B cell (primary cell): Measurements from ENCODE around the gene CCDC28A. TPM values are rescaled to one million over a fixed set of nuclear protein-coding genes. Genes with fewer than 3 reads are reported as not detected.

Experiments used
- ATAC-seq: fragments of 200-7000 bp; cut with Tn5 transposase; one replicate; pipeline ENCODE4 v1.10.0; 2021; ENCODE audit warnings: low read depth, mild to moderate bottlenecking, moderate number of reproducible peaks, moderate library complexity
- CTCF ChIA-PET: fragments of 350-600 bp; sonication (Branson Sonifier 250); formaldehyde crosslinking; loops from one replicate; lab custom pipeline; 2021; ENCODE audit warnings: antibody characterized with exemption, inconsistent platforms; lab: Charles Lee
- POLR2A ChIA-PET: fragments of 350-600 bp; sonication (Branson Sonifier 250); formaldehyde crosslinking; loops from one replicate; lab custom pipeline; 2021; ENCODE audit warnings: antibody characterized with exemption; lab: Charles Lee
- DNase-seq: peaks from one replicate; pipeline ENCODE4 v3.0.0; 2013
- H2AFZ ChIP-seq: 2 replicates; pipeline ENCODE4 v1.6.1; 2012; ENCODE audit warnings: mild to moderate bottlenecking, low read depth, low read length; ENCODE audit not compliant: insufficient read depth, poor library complexity, severe bottlenecking
- H3K27ac ChIP-seq, 2 donors: 1 replicate in 1 of 2; 2 replicates in 1 of 2; pipeline ENCODE4 v1.5.1; 2012 to 2013; ENCODE audit warnings: low read length in 2 of 2, mild to moderate bottlenecking in 2 of 2, moderate library complexity in 1 of 2
- H3K27me3 ChIP-seq, 4 experiments: fragments of 200-600 bp in 1 of 4; sonication (generic) in 1 of 4; replicated peaks in 1 of 4; 1 replicate in 2 of 4; 2 replicates in 2 of 4; pipeline versions ENCODE4 v1.6.1 to v1.7.0; 2013 to 2016; ENCODE audit warnings: low read length in 3 of 4, mild to moderate bottlenecking in 2 of 4, mixed read lengths in 1 of 4, moderate library complexity in 1 of 4; ENCODE audit not compliant: insufficient read depth in 4 of 4, control insufficient read depth in 3 of 4; ENCODE audit errors: control extremely low read depth in 1 of 4
- H3K36me3 ChIP-seq, 2 experiments: replicated peaks in 1 of 2; 1 replicate in 1 of 2; 2 replicates in 1 of 2; pipeline versions ENCODE4 v1.6.1 to v1.7.1; 2013; ENCODE audit warnings: low read length in 1 of 2; ENCODE audit not compliant: insufficient read depth in 2 of 2, control insufficient read depth in 1 of 2; ENCODE audit errors: control extremely low read depth in 1 of 2, extremely low read depth in 1 of 2
- H3K4me1 ChIP-seq, 2 donors: fragments of 200-600 bp in 1 of 2; sonication (generic) in 1 of 2; 1 replicate in 1 of 2; 2 replicates in 1 of 2; pipeline versions ENCODE4 v1.5.1 to v1.6.1; 2013 to 2017; ENCODE audit warnings: low read length in 2 of 2; ENCODE audit not compliant: control insufficient read depth in 2 of 2, insufficient read depth in 2 of 2
- H3K4me2 ChIP-seq: replicated peaks from 2 replicates; pipeline ENCODE3; 2012; ENCODE audit warnings: mild to moderate bottlenecking, low read depth, low read length; ENCODE audit not compliant: poor library complexity, severe bottlenecking
- H3K4me3 ChIP-seq, 5 experiments: fragments of 200-600 bp in 1 of 5; sonication (generic) in 1 of 5; 1 replicate in 3 of 5; 2 replicates in 2 of 5; pipeline versions ENCODE4 v1.5.1 to v1.7.0; 2011 to 2016; ENCODE audit warnings: low read length in 4 of 5, mild to moderate bottlenecking in 4 of 5, low read depth in 2 of 5, control low read depth in 1 of 5, moderate library complexity in 1 of 5; ENCODE audit not compliant: insufficient read depth in 1 of 5; ENCODE audit errors: control extremely low read depth in 1 of 5, extremely low read depth in 1 of 5
- H3K79me2 ChIP-seq: fragments of 200-600 bp; sonication (generic); one replicate; pipeline ENCODE4 v1.6.0; 2016; ENCODE audit warnings: low read length; ENCODE audit not compliant: control insufficient read depth, insufficient read depth
- H3K9ac ChIP-seq: fragments of 200-600 bp; sonication (generic); 2 replicates; pipeline ENCODE4 v1.6.1; 2017; ENCODE audit warnings: mild to moderate bottlenecking, low read length, moderate library complexity
- H3K9me3 ChIP-seq, 3 donors: one replicate each; pipeline versions ENCODE4 v1.6.1 to v1.7.1; 2013; ENCODE audit warnings: low read length in 2 of 3; ENCODE audit not compliant: control insufficient read depth in 2 of 3, insufficient read depth in 1 of 3; ENCODE audit errors: control extremely low read depth in 1 of 3
- H4K20me1 ChIP-seq: 2 replicates; pipeline ENCODE4 v1.6.0; 2012; ENCODE audit warnings: mild to moderate bottlenecking, low read length; ENCODE audit not compliant: insufficient read depth, control insufficient read depth, poor library complexity, severe bottlenecking
- H3K27ac Mint-ChIP-seq: one replicate; pipeline ENCODE4 v1.8.0; 2021; ENCODE audit warnings: mixed read lengths
- H3K27me3 Mint-ChIP-seq: one replicate; pipeline ENCODE4 v1.8.0; 2021; ENCODE audit warnings: mixed read lengths
- H3K4me1 Mint-ChIP-seq: one replicate; pipeline ENCODE4 v1.8.0; 2021; ENCODE audit warnings: mixed read lengths
- H3K4me3 Mint-ChIP-seq: one replicate; pipeline ENCODE4 v1.8.0; 2021; ENCODE audit warnings: mixed read lengths
- H3K9me3 Mint-ChIP-seq: one replicate; pipeline ENCODE4 v1.8.0; 2022; ENCODE audit warnings: mixed read lengths; ENCODE audit not compliant: insufficient read depth
- EZH2 ChIP-seq: IDR thresholded peaks from 2 replicates; pipeline ENCODE4 v1.6.1; 2012; ENCODE audit warnings: borderline replicate concordance, low read depth, mild to moderate bottlenecking, moderate library complexity, low read length; ENCODE audit not compliant: insufficient read depth, poor library complexity, severe bottlenecking
- WGBS: methylation state at CpG from one replicate; pipeline ENCODE4 v1.1.5; 2013; ENCODE audit warnings: missing lambda C conversion rate; ENCODE audit not compliant: insufficient coverage; 5-methylcytosine and 5-hydroxymethylcytosine counted together
- intact Hi-C: fragments of 100-400 bp; cut with micrococcal nuclease; formaldehyde crosslinking; loops from one replicate; pipeline ENCODE4 v1.10.0; 2022
- polyA plus RNA-seq: library from polyadenylated mRNA; depleted of rRNA; stranded (reverse); fragments of >200 nt; gene quantifications from 2 replicates; pipeline ENCODE4 v1.2.3, GENCODE V29; 2012
- total RNA-seq, 2 donors: library from RNA; stranded (reverse); fragments of 120-200 nt in 1 of 2; gene quantifications; 1 replicate in 1 of 2; 2 replicates in 1 of 2; pipeline versions ENCODE4 v1.2.3 to v1.2.4, GENCODE V29; 2013 to 2022
- TF ChIP-seq, protein P1 (sequence below): fragments of 200-600 bp; IDR thresholded peaks from one replicate; pipeline ENCODE4 v1.8.0; 2022; ENCODE audit warnings: antibody characterized with exemption, mild to moderate bottlenecking

The CCDC28A gene
- total and polyA plus RNA-seq, 2 donors (not counting 1 experiment from before 2014, with no cell fraction given), result 14.4 to 26.9 TPM

DNA sequence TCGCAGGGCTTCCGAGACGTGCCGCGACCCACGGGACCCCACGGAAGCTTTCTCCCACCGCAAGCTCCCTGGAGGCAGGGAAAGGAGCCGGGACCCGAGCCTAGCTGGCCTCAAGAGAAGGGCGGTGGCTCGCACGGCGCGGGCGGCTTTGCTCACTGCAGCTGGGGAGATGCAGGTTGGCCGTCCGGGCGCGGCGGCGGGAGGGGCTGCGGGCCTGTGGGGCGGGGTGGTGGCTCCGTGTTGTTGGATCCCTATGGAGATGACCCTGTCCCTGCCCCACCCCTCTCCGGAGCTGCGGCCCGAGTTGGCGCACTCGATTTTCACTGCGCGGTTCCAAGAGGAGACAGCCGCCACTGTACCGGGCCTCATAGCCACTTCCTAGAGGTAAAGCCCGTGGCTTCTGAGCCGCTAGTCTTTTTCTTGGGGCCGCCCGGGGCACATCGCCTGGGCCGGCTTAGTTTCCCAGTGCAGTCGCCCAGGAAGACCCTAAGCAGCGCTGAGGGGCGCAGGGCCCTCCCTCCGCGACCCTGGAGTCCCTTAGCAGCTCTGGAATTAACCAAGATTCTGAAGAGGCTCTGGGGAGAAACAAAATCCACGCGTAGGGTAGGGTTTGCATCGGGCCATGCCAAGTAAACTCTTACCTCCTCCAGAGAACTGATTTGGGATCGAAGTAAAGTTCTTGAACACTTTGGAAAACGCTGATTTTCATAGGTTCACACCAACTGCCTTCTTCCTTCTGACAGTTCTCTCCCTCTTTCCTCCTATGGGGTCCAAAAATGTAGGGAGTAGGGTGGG is 22.4 kb downstream of the CCDC28A start, which contains the start of gene ECT2L:
Gene ECT2L, plus strand, starts transcription at position 279 of the 795 bp plus-strand sequence. CDS start 17,188 bp downstream, outside the sequence.
- H3K4me2 ChIP-seq, result peak within 1 kb of the TSS; percentile 20
- CTCF ChIA-PET, result no interaction called here
- 44% methylated on average over 47 of the region's 50 CpGs for WGBS

DNA sequence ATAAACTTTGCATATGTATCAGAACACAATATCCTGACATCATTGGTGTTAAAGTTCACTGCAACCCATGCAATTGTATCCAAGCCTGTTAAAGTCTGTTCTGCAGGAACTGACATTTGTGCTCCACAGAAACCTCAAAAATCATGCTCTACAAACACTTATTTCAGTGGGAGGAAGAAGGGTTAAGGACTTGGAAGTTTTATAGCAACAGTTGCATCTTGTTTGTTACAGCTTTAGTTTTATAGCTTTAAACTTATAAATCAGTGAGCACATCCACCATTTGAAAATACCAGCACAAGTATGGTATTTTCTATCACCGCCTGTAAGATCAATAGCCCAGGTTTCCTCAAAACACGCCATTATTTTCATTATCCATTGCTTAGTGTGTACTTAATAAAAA is 23.2 kb downstream of the CCDC28A start:
- Histone ChIP-seq H3K27me3 (peaks cover 0 to 17% (median 5%) of the 10 kb centered on the region in 4 experiments), H3K4me1 (peaks cover 3 to 6% of the 10 kb centered on the region in 2 donors), H3K27ac (no peak overlapping the region), H3K79me2 (no peaks in the 10 kb centered on the region), H3K4me2 (no peak overlapping the region), H2AFZ (no peak overlapping the region), H3K4me3 (no peak overlapping the region), H3K9me3 (peaks cover 0 to 8% (median 0%) of the 10 kb centered on the region in 3 donors), H4K20me1 (no peaks in the 10 kb centered on the region), H3K9ac (no peak overlapping the region), H3K36me3 (peaks cover 0 to 12% of the 10 kb centered on the region in 2 experiments)
- H3K27me3 Mint-ChIP-seq, result peaks cover 25% of the 10 kb centered on the region
- ChIA-PET POLR2A (no interaction called here), CTCF (no interaction called here)
- peaks cover 5% of the 10 kb centered on the region for H3K4me1 Mint-ChIP-seq
- intact Hi-C loops, result no loop called here
- no CpG with 5 or more reads among the region's 2 CpGs for WGBS
- H3K27ac Mint-ChIP-seq, result no peak overlapping the region
- DNase-seq (no peak), ATAC-seq (no peak)
- TF ChIP-seq, protein P1, sequence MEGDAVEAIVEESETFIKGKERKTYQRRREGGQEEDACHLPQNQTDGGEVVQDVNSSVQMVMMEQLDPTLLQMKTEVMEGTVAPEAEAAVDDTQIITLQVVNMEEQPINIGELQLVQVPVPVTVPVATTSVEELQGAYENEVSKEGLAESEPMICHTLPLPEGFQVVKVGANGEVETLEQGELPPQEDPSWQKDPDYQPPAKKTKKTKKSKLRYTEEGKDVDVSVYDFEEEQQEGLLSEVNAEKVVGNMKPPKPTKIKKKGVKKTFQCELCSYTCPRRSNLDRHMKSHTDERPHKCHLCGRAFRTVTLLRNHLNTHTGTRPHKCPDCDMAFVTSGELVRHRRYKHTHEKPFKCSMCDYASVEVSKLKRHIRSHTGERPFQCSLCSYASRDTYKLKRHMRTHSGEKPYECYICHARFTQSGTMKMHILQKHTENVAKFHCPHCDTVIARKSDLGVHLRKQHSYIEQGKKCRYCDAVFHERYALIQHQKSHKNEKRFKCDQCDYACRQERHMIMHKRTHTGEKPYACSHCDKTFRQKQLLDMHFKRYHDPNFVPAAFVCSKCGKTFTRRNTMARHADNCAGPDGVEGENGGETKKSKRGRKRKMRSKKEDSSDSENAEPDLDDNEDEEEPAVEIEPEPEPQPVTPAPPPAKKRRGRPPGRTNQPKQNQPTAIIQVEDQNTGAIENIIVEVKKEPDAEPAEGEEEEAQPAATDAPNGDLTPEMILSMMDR, result no peak
- no peak for TF ChIP-seq EZH2
- H3K9me3 Mint-ChIP-seq, result no peaks in the 10 kb centered on the region
- H3K4me3 Mint-ChIP-seq, result no peak overlapping the region

More for the DNA sequence above, 22.4 kb downstream of the CCDC28A start, which contains the start of gene ECT2L:
- Histone ChIP-seq H2AFZ (no peak within 1 kb of the TSS), H4K20me1 (no peaks in the 10 kb centered on the region), H3K9me3 (peaks cover 0 to 8% (median 0%) of the 10 kb centered on the region in 3 donors), H3K4me3 (no peak within 1 kb of the TSS), H3K36me3 (peaks cover 0 to 19% of the 10 kb centered on the region in 2 experiments), H3K27ac (no peak within 1 kb of the TSS), H3K9ac (no peak within 1 kb of the TSS), H3K4me1 (peaks cover 3 to 6% of the 10 kb centered on the region in 2 donors), H3K79me2 (no peaks in the 10 kb centered on the region), H3K27me3 (peaks cover 0 to 17% (median 5%) of the 10 kb centered on the region in 4 experiments)
- POLR2A ChIA-PET, result no interaction called here
- H3K4me1 Mint-ChIP-seq, result peaks cover 5% of the 10 kb centered on the region
- no peak within 1 kb of the TSS for H3K4me3 Mint-ChIP-seq
- intact Hi-C loops, result no loop called here
- DNase-seq (peak; percentile 14), ATAC-seq (no peak)
- TF ChIP-seq, protein P1, result no peak
- no peak for TF ChIP-seq EZH2
- no peaks in the 10 kb centered on the region for H3K9me3 Mint-ChIP-seq
- peaks cover 25% of the 10 kb centered on the region for H3K27me3 Mint-ChIP-seq
- H3K27ac Mint-ChIP-seq, result no peak within 1 kb of the TSS
